ENCODE measurements around the gene ZNF234. TPM values are rescaled to one million over a fixed set of nuclear protein-coding genes. Genes with fewer than 3 reads are reported as not detected.
A peak's percentile ranks its signal among the peaks of the same experiment; 100 is the strongest.
"Not testable (repeated sequence)": the region's sequence is repeated elsewhere in the genome, so short reads cannot be mapped to it uniquely, and the experiment has no call there.

The ZNF234 gene
- total and polyA plus RNA-seq, 9 donors, result 6.9 to 13.9 (median 7.4) TPM

DNA sequence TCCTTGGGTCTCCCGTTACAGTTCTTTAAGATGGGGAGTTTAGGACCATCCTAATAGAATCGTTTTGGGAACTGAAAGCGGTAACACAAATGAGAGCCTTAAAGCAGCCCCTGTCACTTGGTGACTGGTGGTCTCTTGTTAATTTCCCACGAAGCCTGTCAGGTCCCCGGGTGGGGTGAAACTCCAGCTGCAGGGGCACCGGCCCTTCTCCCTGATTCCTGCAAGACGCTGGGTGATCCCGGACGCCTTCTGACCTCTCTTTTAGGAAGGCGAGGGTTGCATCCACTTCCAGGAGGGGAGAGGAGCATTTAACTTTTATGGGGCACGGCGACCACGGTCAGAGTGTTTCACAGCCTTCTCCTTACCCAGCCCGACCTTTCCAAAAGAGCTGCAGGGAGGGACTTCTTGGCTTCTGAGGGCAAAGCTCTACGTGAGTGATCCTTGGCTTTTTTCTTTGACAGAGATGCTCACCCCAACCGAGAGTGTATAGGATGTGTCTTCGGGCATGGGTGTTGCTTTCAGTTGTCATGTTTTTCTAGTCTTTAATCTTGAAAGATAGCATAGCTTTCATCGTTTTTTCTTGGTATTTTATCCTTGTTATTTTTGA, 27.5 kb upstream of the ZNF234 start:
- H3K27me3 ChIP-seq (ENCODE audit: control insufficient read depth, insufficient read depth, low read length), result no peaks in the 10 kb centered on the region

DNA sequence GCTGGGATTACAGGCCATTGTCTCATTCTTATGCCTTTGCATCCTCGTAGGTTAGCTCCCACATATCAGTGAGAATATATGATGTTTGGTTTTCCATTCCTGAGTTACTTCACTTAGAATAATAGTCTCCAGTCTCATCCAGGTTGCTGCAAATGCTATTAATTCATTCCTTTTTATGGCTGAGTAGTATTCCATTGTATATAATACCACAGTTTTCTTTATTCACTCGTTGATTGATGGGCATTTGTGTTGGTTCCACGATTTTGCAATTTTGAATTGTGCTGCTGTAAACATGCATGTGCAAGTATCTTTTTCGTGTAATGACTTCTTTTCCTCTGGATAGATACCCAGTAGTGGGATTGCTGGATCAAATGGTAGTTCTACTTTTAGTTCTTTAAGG, 20.2 kb upstream of the ZNF234 start:
- H3K36me3 ChIP-seq (ENCODE audit: control insufficient read depth, insufficient read depth, low read length), result peaks cover 44% of the 10 kb centered on the region
- not testable (repeated sequence) for DNase-seq; H3K9me3 ChIP-seq (replicated peaks; ENCODE audit: control insufficient read depth, low read depth, low read length); H3K27ac ChIP-seq (ENCODE audit: low read length); H3K27me3 ChIP-seq (ENCODE audit: control insufficient read depth, insufficient read depth, low read length); H3K4me3 ChIP-seq (ENCODE audit: low read length); H3K4me1 ChIP-seq (ENCODE audit: control insufficient read depth, insufficient read depth, low read length)
- WGBS (ENCODE audit: insufficient coverage), result no CpG with 5 or more reads among the region's 4 CpGs

More for the DNA sequence above, 27.5 kb upstream of the ZNF234 start:
- peak overlapping the region; percentile 92 for H3K27ac ChIP-seq (ENCODE audit: low read length)
- DNase-seq, result no peak
- peaks cover 5% of the 10 kb centered on the region for H3K4me1 ChIP-seq (ENCODE audit: control insufficient read depth, insufficient read depth, low read length)
- peaks cover 18% of the 10 kb centered on the region for H3K36me3 ChIP-seq (ENCODE audit: control insufficient read depth, insufficient read depth, low read length)
- 6% methylated on average over 7 of the region's 18 CpGs for WGBS (ENCODE audit: insufficient coverage)
- peaks cover 14% of the 10 kb centered on the region for H3K9me3 ChIP-seq (replicated peaks; ENCODE audit: control insufficient read depth, low read depth, low read length)
- peak overlapping the region; percentile 76 for H3K4me3 ChIP-seq (ENCODE audit: low read length)

DNA sequence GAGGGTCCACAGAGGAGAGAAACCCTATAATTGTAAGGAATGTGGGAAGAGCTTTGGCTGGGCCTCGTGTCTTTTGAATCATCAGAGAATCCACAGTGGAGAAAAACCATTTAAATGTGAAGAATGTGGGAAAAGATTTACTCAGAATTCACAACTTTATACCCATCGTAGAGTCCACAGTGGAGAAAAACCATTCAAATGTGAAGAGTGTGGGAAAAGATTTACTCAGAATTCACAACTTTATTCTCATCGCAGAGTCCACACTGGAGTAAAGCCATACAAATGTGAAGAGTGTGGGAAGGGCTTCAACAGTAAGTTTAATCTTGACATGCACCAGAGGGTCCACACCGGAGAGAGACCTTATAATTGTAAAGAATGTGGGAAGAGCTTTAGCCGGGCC, 9.4 kb upstream of the ZNF234 start:
- Histone ChIP-seq H3K4me1 (ENCODE audit: control insufficient read depth, insufficient read depth, low read length) (no peaks in the 10 kb centered on the region), H3K27ac (ENCODE audit: low read length) (no peak overlapping the region), H3K4me3 (ENCODE audit: low read length) (no peak overlapping the region), H3K36me3 (ENCODE audit: control insufficient read depth, insufficient read depth, low read length) (peaks cover 39% of the 10 kb centered on the region), H3K27me3 (ENCODE audit: control insufficient read depth, insufficient read depth, low read length) (no peaks in the 10 kb centered on the region), H3K9me3 (replicated peaks; ENCODE audit: control insufficient read depth, low read depth, low read length) (peaks cover 40% of the 10 kb centered on the region)
- no peak for DNase-seq
- 100% methylated on average over 1 of the region's 5 CpGs for WGBS (ENCODE audit: insufficient coverage)

DNA sequence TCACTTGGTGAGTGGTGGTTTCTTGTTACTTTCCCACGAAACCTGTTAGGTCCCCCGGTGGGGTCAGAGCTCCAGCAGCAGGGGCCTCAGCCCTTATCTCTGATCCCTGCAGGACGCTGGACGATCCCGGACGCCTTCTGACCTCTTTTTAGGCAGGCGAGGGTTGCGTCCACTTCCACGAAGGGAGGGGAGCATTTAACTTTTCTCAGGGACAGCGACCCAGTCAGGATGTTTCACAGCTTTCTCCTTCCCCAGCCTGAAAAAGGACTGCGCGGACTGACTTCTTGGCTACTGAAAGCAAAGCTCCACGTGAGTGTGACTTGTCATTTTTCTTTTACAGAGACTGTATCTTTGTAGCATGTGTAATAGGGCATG, 692 bp downstream of the ZNF234 start:
- Histone ChIP-seq H3K36me3 (ENCODE audit: control insufficient read depth, insufficient read depth, low read length) (peaks cover 13% of the 10 kb centered on the region), H3K9me3 (replicated peaks; ENCODE audit: control insufficient read depth, low read depth, low read length) (no peaks in the 10 kb centered on the region), H3K4me3 (ENCODE audit: low read length) (peak overlapping the region; percentile 98), H3K27ac (ENCODE audit: low read length) (peak overlapping the region; percentile 87), H3K4me1 (ENCODE audit: control insufficient read depth, insufficient read depth, low read length) (peaks cover 6% of the 10 kb centered on the region), H3K27me3 (ENCODE audit: control insufficient read depth, insufficient read depth, low read length) (no peaks in the 10 kb centered on the region)
- peak; percentile 43 for DNase-seq
- WGBS (ENCODE audit: insufficient coverage), result 0% methylated on average over 9 of the region's 13 CpGs

DNA sequence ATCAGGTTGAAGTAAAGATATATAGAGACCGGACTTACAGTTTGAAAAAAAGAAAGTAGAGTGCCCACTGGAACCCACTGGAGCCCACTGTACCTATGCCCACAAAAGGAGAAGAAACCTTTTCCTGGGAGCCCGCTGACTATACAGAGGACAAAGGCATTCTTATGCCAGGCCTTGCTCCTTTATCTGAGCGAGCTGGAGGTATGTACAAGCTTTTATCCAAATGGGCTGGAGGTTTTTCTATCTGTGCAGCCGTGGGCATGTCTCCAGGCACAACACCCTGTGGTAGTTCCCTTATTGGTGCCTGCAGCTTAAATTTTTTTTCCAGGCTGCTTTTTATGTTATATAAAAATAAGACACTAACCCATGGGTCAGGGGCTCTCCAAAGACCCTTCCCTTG, 8.4 kb downstream of the ZNF234 start:
- Histone ChIP-seq H3K4me3 (ENCODE audit: low read length) (no peak overlapping the region), H3K4me1 (ENCODE audit: control insufficient read depth, insufficient read depth, low read length) (no peaks in the 10 kb centered on the region), H3K27me3 (ENCODE audit: control insufficient read depth, insufficient read depth, low read length) (no peaks in the 10 kb centered on the region), H3K36me3 (ENCODE audit: control insufficient read depth, insufficient read depth, low read length) (peaks cover 59% of the 10 kb centered on the region), H3K27ac (ENCODE audit: low read length) (no peak overlapping the region), H3K9me3 (replicated peaks; ENCODE audit: control insufficient read depth, low read depth, low read length) (peaks cover 3% of the 10 kb centered on the region)
- DNase-seq, result no peak
- WGBS (ENCODE audit: insufficient coverage), result 100% methylated on average over 1 of the region's 4 CpGs

DNA sequence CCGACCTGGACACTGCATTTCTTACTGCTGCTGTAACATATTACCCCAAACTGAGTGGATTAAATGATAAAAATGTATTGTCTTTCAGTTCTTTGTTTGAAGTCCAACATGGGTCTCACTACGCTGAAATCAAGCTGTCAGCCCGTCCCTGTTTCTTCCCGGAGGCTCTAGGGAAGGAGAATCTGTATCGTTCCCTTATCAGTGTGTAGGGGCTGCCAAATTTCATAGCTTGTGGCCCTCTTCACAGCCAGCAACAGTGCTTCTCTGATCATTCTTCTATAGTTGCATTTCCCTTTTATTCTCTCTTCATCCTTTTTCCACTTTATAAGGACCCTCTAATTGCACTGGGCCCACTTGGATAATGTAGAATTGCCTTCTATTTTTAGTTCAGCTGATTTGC, 10.1 kb downstream of the ZNF234 start:
- no peak for DNase-seq
- 92% methylated on average over 2 of the region's 5 CpGs for WGBS (ENCODE audit: insufficient coverage)
- no peak overlapping the region for H3K27ac ChIP-seq (ENCODE audit: low read length)
- peaks cover 11% of the 10 kb centered on the region for H3K9me3 ChIP-seq (replicated peaks; ENCODE audit: control insufficient read depth, low read depth, low read length)
- H3K4me3 ChIP-seq (ENCODE audit: low read length), result no peak overlapping the region
- H3K27me3 ChIP-seq (ENCODE audit: control insufficient read depth, insufficient read depth, low read length), result no peaks in the 10 kb centered on the region
- peaks cover 60% of the 10 kb centered on the region for H3K36me3 ChIP-seq (ENCODE audit: control insufficient read depth, insufficient read depth, low read length)
- H3K4me1 ChIP-seq (ENCODE audit: control insufficient read depth, insufficient read depth, low read length), result no peaks in the 10 kb centered on the region

DNA sequence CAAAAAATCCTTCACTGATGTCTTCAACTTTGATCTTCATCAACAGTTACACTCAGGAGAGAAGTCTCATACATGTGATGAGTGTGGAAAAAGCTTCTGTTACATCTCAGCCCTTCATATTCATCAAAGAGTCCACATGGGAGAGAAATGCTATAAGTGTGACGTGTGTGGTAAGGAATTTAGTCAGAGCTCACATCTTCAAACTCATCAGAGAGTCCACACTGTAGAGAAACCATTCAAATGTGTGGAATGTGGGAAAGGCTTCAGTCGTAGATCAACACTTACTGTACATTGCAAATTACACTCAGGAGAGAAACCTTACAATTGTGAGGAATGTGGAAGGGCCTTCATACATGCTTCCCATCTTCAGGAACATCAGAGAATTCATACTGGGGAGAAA, 15.1 kb downstream of the ZNF234 start:
- no peak overlapping the region for H3K27ac ChIP-seq (ENCODE audit: low read length)
- H3K27me3 ChIP-seq (ENCODE audit: control insufficient read depth, insufficient read depth, low read length), result no peaks in the 10 kb centered on the region
- DNase-seq, result no peak
- WGBS (ENCODE audit: insufficient coverage), result no CpG with 5 or more reads among the region's 2 CpGs
- H3K4me1 ChIP-seq (ENCODE audit: control insufficient read depth, insufficient read depth, low read length), result no peaks in the 10 kb centered on the region
- H3K9me3 ChIP-seq (replicated peaks; ENCODE audit: control insufficient read depth, low read depth, low read length), result peaks cover 42% of the 10 kb centered on the region
- H3K4me3 ChIP-seq (ENCODE audit: low read length), result no peak overlapping the region
- H3K36me3 ChIP-seq (ENCODE audit: control insufficient read depth, insufficient read depth, low read length), result peaks cover 40% of the 10 kb centered on the region

DNA sequence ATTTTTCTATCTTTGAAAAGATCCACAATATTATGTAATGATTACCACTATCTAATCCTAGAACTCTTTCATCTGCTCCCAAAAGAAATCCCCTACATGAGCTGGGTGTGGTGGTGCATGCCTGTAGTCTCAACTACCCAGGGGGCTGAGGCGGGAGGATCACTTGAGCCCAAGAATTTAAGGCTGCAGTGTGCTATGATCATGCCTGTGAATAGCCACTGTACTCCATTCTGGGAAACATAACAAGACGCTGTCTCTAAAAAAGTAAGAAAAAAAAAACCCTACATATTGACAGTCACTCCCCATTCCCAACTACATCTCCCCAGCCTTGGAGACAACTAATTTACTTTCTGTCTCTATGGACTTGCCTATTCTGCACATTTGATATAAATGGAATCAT, 22.4 kb downstream of the ZNF234 start:
- no peaks in the 10 kb centered on the region for H3K27me3 ChIP-seq (ENCODE audit: control insufficient read depth, insufficient read depth, low read length)
- WGBS (ENCODE audit: insufficient coverage), result no CpG with 5 or more reads among the region's 2 CpGs
- H3K4me1 ChIP-seq (ENCODE audit: control insufficient read depth, insufficient read depth, low read length), result peaks cover 3% of the 10 kb centered on the region
- H3K27ac ChIP-seq (ENCODE audit: low read length), result no peak overlapping the region
- H3K4me3 ChIP-seq (ENCODE audit: low read length), result no peak overlapping the region
- DNase-seq, result no peak
- H3K36me3 ChIP-seq (ENCODE audit: control insufficient read depth, insufficient read depth, low read length), result peaks cover 12% of the 10 kb centered on the region
- peaks cover 25% of the 10 kb centered on the region for H3K9me3 ChIP-seq (replicated peaks; ENCODE audit: control insufficient read depth, low read depth, low read length)

DNA sequence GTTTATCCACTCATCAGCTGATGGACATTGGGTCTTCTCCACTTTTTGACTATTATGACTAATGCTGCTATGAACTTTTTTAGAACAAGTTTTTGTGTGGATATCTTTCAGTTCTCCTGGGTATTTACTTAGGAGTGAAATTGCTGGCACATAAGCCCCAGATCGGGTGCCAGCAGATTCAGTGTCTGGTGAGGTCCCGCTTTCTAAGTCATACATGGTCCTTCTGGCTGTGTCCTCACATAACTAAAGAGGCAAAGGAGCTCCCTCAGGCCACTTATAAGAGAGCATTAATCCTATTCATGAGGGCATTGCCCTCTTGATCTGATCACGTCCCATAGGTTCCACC, 22.9 kb downstream of the ZNF234 start:
- H3K27ac ChIP-seq (ENCODE audit: low read length), result peak overlapping the region; percentile 97
- peaks cover 21% of the 10 kb centered on the region for H3K9me3 ChIP-seq (replicated peaks; ENCODE audit: control insufficient read depth, low read depth, low read length)
- no peak for DNase-seq
- H3K4me3 ChIP-seq (ENCODE audit: low read length), result peak overlapping the region; percentile 92
- peaks cover 3% of the 10 kb centered on the region for H3K4me1 ChIP-seq (ENCODE audit: control insufficient read depth, insufficient read depth, low read length)
- peaks cover 15% of the 10 kb centered on the region for H3K36me3 ChIP-seq (ENCODE audit: control insufficient read depth, insufficient read depth, low read length)
- no peaks in the 10 kb centered on the region for H3K27me3 ChIP-seq (ENCODE audit: control insufficient read depth, insufficient read depth, low read length)
- 67% methylated on average over 1 of the region's 3 CpGs for WGBS (ENCODE audit: insufficient coverage)

DNA sequence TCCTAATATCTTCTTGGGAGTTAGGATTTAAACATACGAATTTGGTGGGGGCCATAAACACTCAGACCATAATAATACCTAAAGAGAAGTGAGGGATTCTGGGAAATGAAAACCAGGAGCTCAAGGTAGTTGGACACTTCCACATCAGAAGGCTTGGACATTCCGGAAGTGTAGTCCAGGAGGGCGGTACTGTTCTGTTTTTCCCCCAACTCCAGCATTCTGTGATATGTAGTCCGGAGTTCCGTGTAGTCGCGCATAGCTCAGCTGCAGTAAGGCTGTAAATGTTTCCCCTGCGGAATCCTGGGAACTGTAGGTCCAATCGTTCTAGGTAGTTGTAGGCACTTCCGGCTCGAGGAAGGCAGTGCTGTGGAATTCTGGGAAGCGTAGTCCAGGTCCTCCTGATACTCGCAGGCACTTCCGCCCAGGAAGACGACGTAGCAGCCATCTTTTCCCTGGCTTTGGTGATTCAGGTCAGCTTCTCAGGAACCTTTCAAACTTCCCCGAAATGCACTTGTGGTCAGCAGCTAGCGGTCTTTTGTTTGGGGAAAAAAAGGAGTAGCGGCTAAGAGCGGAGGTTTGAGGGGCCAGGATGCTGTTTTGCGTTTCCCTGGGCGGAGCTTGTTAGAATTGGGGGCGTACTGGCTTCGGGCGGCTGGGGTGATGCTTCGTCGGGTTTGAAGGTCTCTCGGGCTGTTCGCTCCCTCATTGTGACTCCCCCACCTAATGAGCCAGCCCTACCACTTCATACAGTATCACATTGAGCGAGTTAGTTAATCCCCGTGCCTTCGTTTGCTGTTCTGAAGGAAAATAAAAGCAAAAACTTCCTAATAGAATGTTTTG, 23.5 kb downstream of the ZNF234 start, which contains the start of gene ZNF226:
Gene ZNF226 (plus strand): TSS at position 428 of the 840 bp plus-strand sequence. CDS start 4,981 bp downstream, outside the sequence.
- Histone ChIP-seq H3K27ac (ENCODE audit: low read length) (peak within 1 kb of the TSS; percentile 97), H3K9me3 (replicated peaks; ENCODE audit: control insufficient read depth, low read depth, low read length) (peaks cover 21% of the 10 kb centered on the region), H3K36me3 (ENCODE audit: control insufficient read depth, insufficient read depth, low read length) (peaks cover 20% of the 10 kb centered on the region), H3K4me3 (ENCODE audit: low read length) (peak within 1 kb of the TSS; percentile 92), H3K4me1 (ENCODE audit: control insufficient read depth, insufficient read depth, low read length) (peaks cover 3% of the 10 kb centered on the region), H3K27me3 (ENCODE audit: control insufficient read depth, insufficient read depth, low read length) (no peaks in the 10 kb centered on the region)
- DNase-seq, result peak; percentile 100
- 0% methylated on average over 22 of the region's 32 CpGs for WGBS (ENCODE audit: insufficient coverage)
